Activated CD8-positive, alpha-beta memory T cell treated with anti-CD3 and anti-CD28 coated beads for 48 hours (primary cell): Measurements from ENCODE around the gene COL12A1.

Source experiments
- DNase-seq, 3 experiments: peaks; one replicate each; pipeline ENCODE4 v3.0.0-alpha.2; 2020; ENCODE audit warnings: low read depth in 2 of 3, low spot score in 2 of 3

The COL12A1 gene

GRCh38 chr6:75145211-75145610, 60.6 kb downstream of the COL12A1 start:
- no peak for DNase-seq

- no peak for DNase-seq
Observed at GRCh38 chr6:75144386-75144785, 61.5 kb downstream of the COL12A1 start.

- DNase-seq, result no peak
Observed at GRCh38 chr6:75143191-75143590, 62.7 kb downstream of the COL12A1 start.

- DNase-seq, result no peak
Observed at GRCh38 chr6:75142721-75143120, 63.1 kb downstream of the COL12A1 start.

- DNase-seq, result no peak
Observed at GRCh38 chr6:75135876-75136275, 70.0 kb downstream of the COL12A1 start.

- DNase-seq, result no peak
Observed at GRCh38 chr6:75135450-75135849, 70.4 kb downstream of the COL12A1 start.

- no peak for DNase-seq
Observed at GRCh38 chr6:75130784-75131183, 75.1 kb downstream of the COL12A1 start.

GRCh38 chr6:75128878-75129570, 76.8 kb downstream of the COL12A1 start:
- DNase-seq, result no peak

- DNase-seq, result no peak
Observed at GRCh38 chr6:75126518-75126917, 79.3 kb downstream of the COL12A1 start.

GRCh38 chr6:75124983-75125382, 80.9 kb downstream of the COL12A1 start:
- DNase-seq, result no peak

GRCh38 chr6:75124085-75124484, 81.8 kb downstream of the COL12A1 start:
- no peak for DNase-seq

- no peak for DNase-seq
Observed at GRCh38 chr6:75118925-75119515, 86.8 kb downstream of the COL12A1 start.

- DNase-seq, result no peak
Observed at GRCh38 chr6:75117701-75118100, 88.2 kb downstream of the COL12A1 start.

GRCh38 chr6:75116946-75117345, 88.9 kb downstream of the COL12A1 start:
- DNase-seq, result no peak

- no peak for DNase-seq
Observed at GRCh38 chr6:75115481-75115880, 90.4 kb downstream of the COL12A1 start.

GRCh38 chr6:75114806-75115205, 91.0 kb downstream of the COL12A1 start:
- DNase-seq, result no peak

GRCh38 chr6:75114195-75114594, 91.7 kb downstream of the COL12A1 start:
- DNase-seq, result no peak

GRCh38 chr6:75113446-75113845, 92.4 kb downstream of the COL12A1 start:
- DNase-seq, result no peak

- DNase-seq, result no peak
Observed at GRCh38 chr6:75109765-75110164, 96.1 kb downstream of the COL12A1 start.

GRCh38 chr6:75109022-75109421, 96.8 kb downstream of the COL12A1 start:
- no peak for DNase-seq

- DNase-seq, result no peak
Observed at GRCh38 chr6:75108333-75108974, 97.4 kb downstream of the COL12A1 start.

- no peak for DNase-seq
Observed at GRCh38 chr6:75107913-75108312, 97.9 kb downstream of the COL12A1 start.

GRCh38 chr6:75106426-75106825, 99.4 kb downstream of the COL12A1 start:
- no peak for DNase-seq
